ENCODE measurements around the gene EYS. TPM values are rescaled to one million over a fixed set of nuclear protein-coding genes. Genes with fewer than 3 reads are reported as not detected.

Gene EYS
- total and polyA plus RNA-seq, 8 donors, result 0.03 to 0.25 (median 0.13) TPM

DNA sequence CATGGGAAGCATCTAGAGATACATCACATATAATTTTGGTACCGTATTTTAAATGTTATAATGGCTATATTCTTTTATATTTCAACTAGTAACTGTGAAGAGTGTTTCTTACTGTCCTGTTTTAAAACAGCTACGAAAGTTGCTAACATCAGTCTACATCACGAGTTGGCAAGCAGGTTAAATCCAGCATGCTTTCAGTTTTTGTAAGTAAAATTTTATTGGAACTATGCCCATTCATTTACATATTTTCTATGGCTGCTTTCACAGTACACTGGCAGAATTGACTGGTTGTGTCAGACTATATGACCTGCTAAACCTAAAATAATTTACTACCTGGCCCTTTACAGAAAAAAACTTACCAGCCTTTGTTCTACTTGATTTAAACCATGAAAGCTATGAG, 1593.3 kb downstream of the EYS start:
- DNase-seq (no peak), FAIRE-seq (no peak), ATAC-seq (no peak)
- intact Hi-C loops (cut with DNase I), result no loop called here
- Histone ChIP-seq H3K36me3 (no peaks in the 10 kb centered on the region), H3K4me1 (no peaks in the 10 kb centered on the region), H3K9me3 (no peaks in the 10 kb centered on the region), H3K4me3 (no peak overlapping the region), H3K27me3 (no peaks in the 10 kb centered on the region), H3K27ac (no peak overlapping the region)
- WGBS, 2 donors, result 51 to 52% methylated on average over 3 of the region's 3 CpGs
- TF ChIP-seq, protein P1, sequence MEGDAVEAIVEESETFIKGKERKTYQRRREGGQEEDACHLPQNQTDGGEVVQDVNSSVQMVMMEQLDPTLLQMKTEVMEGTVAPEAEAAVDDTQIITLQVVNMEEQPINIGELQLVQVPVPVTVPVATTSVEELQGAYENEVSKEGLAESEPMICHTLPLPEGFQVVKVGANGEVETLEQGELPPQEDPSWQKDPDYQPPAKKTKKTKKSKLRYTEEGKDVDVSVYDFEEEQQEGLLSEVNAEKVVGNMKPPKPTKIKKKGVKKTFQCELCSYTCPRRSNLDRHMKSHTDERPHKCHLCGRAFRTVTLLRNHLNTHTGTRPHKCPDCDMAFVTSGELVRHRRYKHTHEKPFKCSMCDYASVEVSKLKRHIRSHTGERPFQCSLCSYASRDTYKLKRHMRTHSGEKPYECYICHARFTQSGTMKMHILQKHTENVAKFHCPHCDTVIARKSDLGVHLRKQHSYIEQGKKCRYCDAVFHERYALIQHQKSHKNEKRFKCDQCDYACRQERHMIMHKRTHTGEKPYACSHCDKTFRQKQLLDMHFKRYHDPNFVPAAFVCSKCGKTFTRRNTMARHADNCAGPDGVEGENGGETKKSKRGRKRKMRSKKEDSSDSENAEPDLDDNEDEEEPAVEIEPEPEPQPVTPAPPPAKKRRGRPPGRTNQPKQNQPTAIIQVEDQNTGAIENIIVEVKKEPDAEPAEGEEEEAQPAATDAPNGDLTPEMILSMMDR (IDR thresholded peaks at IDR 0.05), result no peak

DNA sequence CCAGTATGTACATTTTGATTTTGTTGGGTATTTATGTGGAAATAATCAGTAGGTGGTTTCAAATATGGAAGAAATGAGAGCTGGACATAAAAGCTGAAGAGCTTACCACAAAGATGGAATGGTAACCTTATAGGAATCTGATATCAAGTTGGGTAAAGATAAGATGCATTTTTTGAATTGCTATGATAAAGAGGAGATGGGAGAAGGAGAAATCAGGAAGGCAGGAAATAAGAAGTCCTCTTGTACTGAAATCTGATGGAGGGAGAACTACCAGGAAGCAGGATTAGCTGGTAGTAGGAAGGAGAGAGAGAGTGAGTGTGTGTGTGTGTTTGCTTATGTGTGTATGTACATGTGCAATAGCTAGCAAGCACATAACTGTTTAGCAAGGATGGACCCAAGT, 1603.0 kb downstream of the EYS start:
- FAIRE-seq (no peak), DNase-seq (no peak), ATAC-seq (no peak)
- H3K4me3 ChIP-seq, result no peak overlapping the region
- intact Hi-C loops (cut with DNase I), result no loop called here
- TF ChIP-seq, protein P1 (IDR thresholded peaks at IDR 0.05), result no peak
- H3K4me1 ChIP-seq, result no peaks in the 10 kb centered on the region
- H3K9me3 ChIP-seq, result no peaks in the 10 kb centered on the region
- no peaks in the 10 kb centered on the region for H3K36me3 ChIP-seq
- no peak overlapping the region for H3K27ac ChIP-seq
- H3K27me3 ChIP-seq, result no peaks in the 10 kb centered on the region

DNA sequence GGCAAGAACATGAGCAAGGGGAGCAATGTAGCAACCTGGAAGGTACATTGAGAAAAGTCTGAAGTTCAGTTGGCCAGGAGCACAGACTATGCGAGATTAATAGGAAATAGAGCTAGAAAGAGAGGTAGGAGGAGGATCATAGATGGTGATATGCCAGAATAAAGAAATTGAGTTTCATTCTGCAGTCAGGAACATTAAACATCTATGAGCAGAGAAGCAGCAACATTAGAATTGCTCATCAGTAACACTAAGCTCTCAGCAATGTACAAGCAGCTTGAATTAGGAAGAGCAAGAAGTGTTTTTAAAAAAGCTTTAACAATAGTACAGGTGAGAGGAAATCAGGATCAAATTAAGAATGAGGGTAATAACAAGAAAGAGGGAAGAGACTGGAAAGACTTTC, 1603.5 kb downstream of the EYS start:
- DNase-seq, result no peak
- 29 to 33% methylated on average over 1 of the region's 1 CpG for WGBS, 2 donors
- intact Hi-C loops (cut with DNase I), result no loop called here

DNA sequence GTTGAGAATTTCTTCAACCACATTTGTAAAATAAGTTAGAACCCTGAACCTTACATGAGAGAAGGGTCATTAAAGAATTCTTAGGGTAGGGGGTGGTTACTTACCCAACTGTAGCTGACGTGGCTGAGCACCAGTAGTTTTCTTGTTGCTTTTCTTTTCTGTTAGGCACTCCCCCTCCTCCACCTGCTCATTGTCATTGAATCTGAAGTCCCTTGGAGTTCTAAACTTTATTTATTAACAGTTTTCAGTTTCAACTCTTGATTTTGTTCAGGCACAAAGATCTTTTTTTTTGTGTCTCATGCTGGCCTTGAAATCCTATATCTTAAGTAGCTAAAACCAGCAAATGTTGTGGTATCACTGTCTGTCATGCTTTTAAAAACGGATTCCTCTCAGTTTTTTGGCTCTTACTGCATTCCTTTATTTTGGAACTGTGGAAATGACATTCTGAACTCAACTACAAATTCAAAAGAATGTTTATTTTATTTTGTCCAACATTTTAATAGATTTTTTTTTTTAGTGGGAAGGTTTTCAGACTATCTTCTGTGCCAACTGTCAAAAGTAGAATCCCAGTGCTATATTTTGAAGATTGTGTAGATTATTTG, 1606.2 kb downstream of the EYS start:
- 16 to 26% methylated on average over 2 of the region's 2 CpGs for WGBS, 2 donors
- no peak overlapping the region for H3K27ac ChIP-seq
- H3K4me1 ChIP-seq, result no peaks in the 10 kb centered on the region
- H3K36me3 ChIP-seq, result no peaks in the 10 kb centered on the region
- intact Hi-C loops (cut with DNase I), result no loop called here
- no peak for ATAC-seq
- H3K4me3 ChIP-seq, result no peak overlapping the region
- TF ChIP-seq, protein P1 (IDR thresholded peaks at IDR 0.05), result no peak
- H3K9me3 ChIP-seq, result no peaks in the 10 kb centered on the region
- no peaks in the 10 kb centered on the region for H3K27me3 ChIP-seq
- no peak for FAIRE-seq
- no peak for DNase-seq

More for the DNA sequence above, 1603.5 kb downstream of the EYS start:
- H3K36me3 ChIP-seq, result no peaks in the 10 kb centered on the region
- H3K9me3 ChIP-seq, result no peaks in the 10 kb centered on the region
- no peak overlapping the region for H3K27ac ChIP-seq
- FAIRE-seq (no peak), ATAC-seq (no peak)
- TF ChIP-seq, protein P1 (IDR thresholded peaks at IDR 0.05), result no peak
- no peaks in the 10 kb centered on the region for H3K4me1 ChIP-seq
- H3K27me3 ChIP-seq, result no peaks in the 10 kb centered on the region
- no peak overlapping the region for H3K4me3 ChIP-seq

DNA sequence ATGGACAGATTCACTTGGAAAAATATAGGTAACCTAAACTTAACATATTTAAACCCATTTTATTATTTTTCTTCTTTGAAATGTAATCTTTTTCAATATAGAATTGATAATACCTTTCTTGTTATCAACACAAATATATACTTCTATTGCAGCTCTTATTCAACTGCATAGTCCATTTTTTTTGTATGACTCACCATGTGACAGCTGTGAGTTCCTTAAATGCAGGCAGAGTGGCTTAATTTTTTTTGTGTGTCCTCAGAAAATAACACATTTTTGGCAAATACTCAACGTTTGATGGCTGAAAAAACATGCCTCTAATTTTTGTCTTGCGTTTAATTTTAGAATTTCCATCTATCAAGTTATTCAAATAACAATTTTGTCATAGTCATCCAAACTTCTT, 1616.7 kb downstream of the EYS start:
- no peak for ATAC-seq
- intact Hi-C loops (cut with DNase I), result no loop called here
- Histone ChIP-seq H3K4me3 (no peak overlapping the region), H3K27ac (no peak overlapping the region), H3K27me3 (no peaks in the 10 kb centered on the region), H3K36me3 (no peaks in the 10 kb centered on the region), H3K4me1 (no peaks in the 10 kb centered on the region), H3K9me3 (no peaks in the 10 kb centered on the region)
- TF ChIP-seq, protein P1 (IDR thresholded peaks at IDR 0.05), result no peak
- FAIRE-seq, result no peak
- WGBS, 2 donors, result 42 to 46% methylated on average over 2 of the region's 2 CpGs
- DNase-seq, result no peak
